AG09309 (cell line): ENCODE results near the gene ABHD12.

ENCODE experiments used
- DNase-seq: peaks from one replicate; pipeline ENCODE4 v3.0.0-alpha.2; 2010; ENCODE audit warnings: low read depth
- H3K4me3 ChIP-seq: 2 replicates; pipeline ENCODE4 v1.5.1; 2011; ENCODE audit warnings: mild to moderate bottlenecking, low read depth, low read length, moderate library complexity; ENCODE audit not compliant: control insufficient read depth
- CTCF ChIP-seq: IDR thresholded peaks from 2 replicates; pipeline ENCODE4 v1.5.1; 2011; ENCODE audit warnings: mild to moderate bottlenecking, low read depth, low read length, inconsistent platforms; ENCODE audit not compliant: insufficient read depth, control insufficient read depth; ENCODE audit errors: missing control alignments

The ABHD12 gene

DNA sequence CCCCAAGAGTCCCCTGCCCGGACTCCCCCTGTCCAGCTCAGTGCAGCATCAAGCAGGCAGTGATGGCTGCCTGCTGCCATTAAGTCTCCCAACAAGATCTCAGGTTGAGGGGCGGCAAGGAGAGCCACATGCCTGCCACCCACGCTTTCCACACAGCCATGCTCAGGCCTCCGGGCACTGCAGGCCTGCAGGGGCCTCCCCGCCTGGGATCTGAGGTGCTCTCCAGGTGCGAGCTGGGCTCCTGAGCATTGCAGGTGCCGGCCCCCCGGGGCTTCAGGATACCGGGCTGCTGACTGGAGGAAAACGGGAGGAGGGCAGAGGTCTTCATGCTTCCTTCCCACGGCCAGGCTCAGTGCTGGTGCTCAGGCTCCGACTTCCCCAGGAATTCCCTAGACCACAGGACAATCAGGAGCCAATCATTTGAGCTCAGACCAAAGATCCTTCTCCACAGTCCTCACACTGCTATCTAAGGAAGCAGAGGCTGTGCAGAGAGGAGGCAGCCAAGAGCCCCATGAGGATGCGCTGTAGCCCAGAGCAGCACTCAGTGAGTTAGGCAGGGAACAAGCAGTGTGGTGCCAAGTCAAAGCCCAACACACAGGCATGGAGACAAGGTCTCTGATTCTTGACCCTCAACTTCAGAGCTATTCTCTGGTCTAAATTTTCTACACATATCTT lies 90.0 kb downstream of the ABHD12 start:
- no peak for DNase-seq
- no peak for TF ChIP-seq CTCF
- H3K4me3 ChIP-seq: no peak overlapping the region

DNA sequence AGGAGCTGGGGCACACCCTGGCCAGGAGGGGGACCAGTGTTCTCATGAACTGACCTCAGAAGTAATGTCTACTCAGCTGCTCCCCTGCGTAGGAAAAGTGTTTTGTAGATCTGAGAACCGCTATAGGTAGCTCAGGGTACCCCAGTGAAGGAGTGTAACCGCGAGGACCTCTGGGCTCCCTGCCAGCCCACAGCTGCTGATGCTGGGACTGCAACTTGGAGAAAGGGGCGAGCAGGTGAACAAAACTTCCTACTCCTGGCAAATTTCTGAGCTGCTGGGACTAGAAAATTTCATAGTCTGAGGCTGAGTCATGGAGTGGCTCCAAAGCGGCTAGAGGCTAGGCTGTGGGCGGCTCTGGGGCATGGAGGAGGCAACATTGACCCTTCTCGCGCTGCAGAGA lies 90.8 kb downstream of the ABHD12 start:
- H3K4me3 ChIP-seq: no peak overlapping the region
- no peak for TF ChIP-seq CTCF
- no peak for DNase-seq

- no peak for TF ChIP-seq CTCF
- no peak overlapping the region for H3K4me3 ChIP-seq
- DNase-seq: no peak
These were observed 93.3 kb downstream of the ABHD12 start for GRCh38 chr20:25297141-25297905.

DNA sequence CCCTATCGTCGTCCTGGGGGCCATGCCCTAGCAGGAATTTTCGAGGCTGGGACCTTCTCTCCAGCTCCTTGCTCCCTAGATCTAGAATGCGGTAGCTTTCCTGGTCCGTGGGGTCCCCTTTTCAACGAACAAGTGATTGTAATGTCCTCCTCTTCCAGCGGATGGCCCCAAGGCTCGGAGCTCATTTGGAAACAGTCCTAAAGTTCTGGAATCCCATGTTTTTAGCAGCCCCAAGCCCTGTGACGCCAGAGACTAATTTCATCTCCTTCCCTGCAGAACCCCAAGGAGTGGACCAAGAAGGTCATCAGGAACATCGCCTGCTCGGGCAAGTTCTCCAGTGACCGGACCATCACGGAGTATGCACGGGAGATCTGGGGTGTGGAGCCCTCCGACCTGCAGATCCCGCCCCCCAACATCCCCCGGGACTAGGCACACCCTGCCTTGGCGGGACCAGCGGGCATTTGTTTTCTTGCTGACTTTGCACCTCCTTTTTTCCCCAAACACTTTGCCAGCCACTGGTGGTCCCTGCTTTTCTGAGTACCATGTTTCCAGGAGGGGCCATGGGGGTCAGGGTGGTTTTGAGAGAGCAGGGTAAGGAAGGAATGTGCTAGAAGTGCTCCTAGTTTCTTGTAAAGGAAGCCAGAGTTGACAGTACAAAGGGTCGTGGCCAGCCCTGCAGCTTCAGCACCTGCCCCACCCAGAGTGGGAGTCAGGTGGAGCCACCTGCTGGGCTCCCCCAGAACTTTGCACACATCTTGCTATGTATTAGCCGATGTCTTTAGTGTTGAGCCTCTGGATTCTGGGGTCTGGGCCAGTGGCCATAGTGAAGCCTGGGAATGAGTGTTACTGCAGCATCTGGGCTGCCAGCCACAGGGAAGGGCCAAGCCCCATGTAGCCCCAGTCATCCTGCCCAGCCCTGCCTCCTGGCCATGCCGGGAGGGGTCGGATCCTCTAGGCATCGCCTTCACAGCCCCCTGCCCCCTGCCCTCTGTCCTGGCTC lies 94.2 kb downstream of the ABHD12 start:
- DNase-seq: no peak
- no peak overlapping the region for H3K4me3 ChIP-seq
- peak; percentile 45 for TF ChIP-seq CTCF

DNA sequence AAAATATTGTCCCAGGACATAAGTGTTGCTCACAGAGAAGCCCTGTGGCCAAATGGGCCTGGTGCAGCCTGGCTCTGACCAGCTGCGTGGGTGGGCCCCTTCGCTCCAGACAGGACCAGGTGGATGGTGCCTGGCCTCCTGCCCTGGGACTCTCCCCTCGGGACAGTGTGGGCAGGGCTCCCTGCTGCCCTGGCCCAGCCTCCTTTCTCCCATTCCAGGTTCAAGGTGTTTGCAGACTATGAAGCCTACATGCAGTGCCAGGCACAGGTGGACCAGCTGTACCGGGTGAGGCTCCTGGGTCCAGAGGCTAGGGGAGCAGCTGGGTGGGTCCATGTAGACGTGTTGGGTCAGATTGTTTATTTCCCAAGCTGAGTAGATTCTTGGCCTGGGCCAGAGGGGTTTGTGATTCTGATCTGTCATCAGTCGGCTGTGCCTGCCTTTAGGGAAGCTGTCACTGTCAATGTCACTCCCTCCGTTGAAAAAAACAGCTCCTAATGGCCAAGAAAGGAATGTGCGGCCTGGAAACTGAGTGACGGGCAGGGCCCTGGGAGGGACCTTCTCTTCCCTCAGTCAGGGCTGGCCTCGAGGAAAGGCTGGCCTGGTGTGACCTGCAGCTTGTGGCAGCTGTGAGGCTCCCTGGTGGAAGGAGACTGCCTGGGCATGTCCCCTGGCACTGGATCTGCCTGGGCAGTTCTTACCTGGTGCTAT lies 95.1 kb downstream of the ABHD12 start:
- TF ChIP-seq CTCF: no peak
- no peak for DNase-seq
- no peak overlapping the region for H3K4me3 ChIP-seq
